GM18873 (cell line): Measurements from ENCODE around the gene RTF2.
"Not testable (repeated sequence)": the region's sequence is repeated elsewhere in the genome, so short reads cannot be mapped to it uniquely, and the experiment has no call there.

Source experiments
- ATAC-seq: cut with Tn5 transposase; IDR thresholded peaks from one replicate; pipeline ENCODE4 v1.9.1; 2021; ENCODE audit warnings: mild to moderate bottlenecking, moderate library complexity, moderate number of reproducible peaks; ENCODE audit not compliant: unreplicated experiment, low FRiP score

The RTF2 gene

DNA sequence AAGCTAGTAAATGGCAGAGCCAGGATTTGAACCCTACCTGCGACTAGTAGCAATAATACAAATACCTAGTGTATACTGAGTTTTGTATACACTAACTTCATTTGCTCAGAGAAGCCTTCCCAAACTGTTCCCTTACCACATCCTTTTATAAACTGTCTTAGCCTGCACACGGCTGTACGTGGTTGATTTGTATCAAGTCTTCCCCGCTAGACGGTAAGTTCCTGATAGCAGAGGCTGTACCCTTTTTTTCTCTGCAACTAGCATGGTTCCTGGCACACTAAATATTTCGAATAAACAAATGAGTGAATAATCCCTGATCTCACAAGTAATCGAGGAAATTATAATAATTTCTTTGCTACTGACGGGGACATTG lies 636 bp downstream of the RTF2 start:
- ATAC-seq = no peak

DNA sequence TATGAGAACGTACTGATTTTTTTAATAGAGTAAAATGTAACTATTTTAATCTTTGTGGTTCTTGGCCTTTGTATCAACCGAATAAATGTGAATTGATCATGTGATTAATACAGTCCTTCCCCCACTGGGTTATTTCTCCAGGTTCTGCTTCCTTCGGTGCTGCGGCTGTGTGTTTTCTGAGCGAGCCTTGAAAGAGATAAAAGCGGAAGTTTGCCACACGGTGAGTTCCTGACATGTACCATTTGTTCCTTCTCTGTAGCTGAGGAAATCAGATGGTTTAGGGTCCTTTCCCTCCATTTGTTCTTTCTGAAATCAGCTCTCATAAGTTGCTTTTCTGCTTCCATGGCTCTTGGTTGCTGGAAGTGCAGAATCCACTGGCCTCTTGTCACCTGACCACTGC lies 15.5 kb downstream of the RTF2 start:
- ATAC-seq = no peak

DNA sequence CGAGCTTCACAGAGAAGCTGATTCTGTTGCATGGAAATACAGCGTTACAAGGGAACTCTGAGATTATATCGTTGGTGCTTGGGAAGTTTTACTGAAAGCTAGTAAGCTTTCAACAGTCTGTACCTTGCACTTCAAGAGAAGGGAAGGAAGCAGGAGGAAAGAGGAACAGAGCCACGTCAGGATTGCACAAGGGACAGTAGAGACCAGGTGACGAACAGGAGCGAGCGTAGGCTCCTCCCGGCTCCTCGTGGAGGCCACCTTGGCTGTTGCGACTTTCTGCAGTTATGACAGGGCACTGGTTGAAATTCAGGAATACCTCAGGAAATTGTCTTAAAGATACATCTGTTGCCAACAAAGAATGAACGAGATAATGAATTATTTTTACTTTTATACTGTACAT lies 18.8 kb downstream of the RTF2 start:
- ATAC-seq = no peak

DNA sequence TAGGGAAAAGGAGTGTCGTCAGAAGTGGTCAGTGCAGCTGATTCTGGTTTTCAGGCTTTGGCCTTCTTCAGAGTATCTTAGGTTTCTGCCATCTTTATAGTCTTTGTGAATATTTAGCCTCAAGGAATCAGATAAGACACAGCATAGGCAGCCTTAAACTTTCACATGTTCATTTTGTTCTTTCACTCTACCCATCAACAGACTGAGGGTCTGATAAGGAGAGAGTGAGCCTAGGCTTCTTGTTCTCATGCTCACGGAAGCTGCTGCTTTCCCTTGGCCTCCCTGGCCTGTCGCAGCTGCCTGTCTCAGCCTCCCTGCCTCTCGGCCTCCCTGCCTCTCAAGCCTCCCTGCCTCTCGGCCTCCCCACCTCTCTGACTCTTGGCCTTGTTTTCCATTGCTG lies 20.1 kb downstream of the RTF2 start:
- ATAC-seq = no peak

DNA sequence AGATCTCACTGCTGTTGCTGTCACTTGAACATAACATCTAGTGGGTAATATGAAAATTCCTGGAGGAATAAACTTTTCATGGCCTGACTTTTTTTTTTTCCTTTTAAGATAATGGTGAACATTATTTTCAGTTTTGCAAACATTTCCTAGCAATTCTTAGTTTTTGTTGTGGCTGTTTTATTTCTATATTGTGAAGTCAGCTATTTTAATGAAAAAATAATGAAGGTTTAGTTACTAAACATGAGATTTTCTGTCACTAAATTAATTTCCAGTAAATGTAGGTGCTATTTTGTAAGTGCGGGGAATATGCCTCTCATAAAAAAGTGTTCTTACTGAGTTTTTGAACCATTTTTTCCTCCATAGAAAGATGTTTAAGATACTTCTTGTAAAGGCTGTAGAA lies 32.7 kb downstream of the RTF2 start:
- ATAC-seq = no peak

DNA sequence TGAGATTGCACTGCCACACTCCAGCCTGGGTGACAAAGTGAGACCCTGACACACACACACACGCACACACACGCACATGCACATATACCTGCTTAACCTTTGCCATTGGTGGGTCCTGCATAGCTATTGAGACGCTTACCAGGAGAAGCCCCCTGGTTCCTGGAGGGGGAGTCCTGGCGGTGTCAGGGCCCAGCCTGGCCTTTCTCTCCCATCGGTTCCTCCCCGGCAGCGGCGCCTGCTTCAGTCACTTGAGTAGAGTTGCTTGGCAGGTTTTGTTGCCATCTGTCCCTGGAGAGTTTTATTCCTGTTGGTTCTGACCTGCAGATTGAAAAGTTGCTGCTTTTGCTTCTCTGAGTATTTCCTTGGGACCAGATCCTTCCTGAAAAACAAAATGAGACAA lies 35.5 kb downstream of the RTF2 start:
- ATAC-seq = no peak

DNA sequence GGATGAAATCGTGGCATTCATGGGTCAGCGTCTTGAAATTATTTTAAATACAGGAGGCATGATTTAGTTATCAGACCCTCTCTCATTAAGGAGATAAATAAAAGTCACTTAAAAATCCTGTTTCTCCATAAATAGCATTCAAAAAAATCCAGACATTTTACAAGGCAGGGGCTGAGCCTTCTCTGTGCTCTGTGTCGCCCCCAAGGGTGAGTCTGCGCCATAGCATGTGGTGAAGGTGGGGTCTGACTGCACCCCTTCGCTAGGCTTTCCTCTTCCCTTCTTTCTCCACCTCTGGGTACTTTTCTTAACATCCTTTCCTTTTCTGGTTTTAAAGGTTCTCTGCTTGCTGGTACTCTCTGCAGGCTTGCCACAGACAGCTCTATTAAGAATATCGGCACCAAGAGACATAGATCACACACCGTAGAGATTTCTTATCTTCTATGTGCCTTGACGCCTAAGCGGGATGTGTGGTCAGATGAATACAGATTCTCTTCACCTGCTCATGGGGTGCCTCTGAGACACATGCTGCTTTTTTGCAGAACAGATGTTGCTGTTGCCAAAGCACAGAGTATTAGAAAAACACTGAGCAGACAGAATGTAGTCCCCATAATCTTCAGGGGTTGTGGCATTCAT lies 36.1 kb downstream of the RTF2 start:
- no peak for ATAC-seq

DNA sequence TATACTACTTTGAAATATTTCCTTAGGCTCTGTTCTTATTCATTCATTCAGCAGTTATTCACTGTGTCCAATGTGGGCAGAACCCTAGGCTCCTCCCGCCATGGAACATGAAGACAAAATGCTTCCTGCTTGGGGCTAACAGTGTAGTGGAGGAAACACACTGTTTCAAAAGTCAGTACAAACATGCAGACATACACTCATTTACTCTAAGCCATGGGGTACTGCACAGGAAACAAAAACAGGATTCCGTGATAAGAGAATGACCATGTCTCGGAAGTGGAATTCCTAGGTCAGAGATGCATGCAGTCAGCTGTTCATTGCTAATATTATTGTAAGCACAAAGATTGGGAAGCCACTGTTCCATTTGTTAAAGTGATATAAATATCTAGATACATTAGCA lies 37.7 kb downstream of the RTF2 start:
- no peak for ATAC-seq

DNA sequence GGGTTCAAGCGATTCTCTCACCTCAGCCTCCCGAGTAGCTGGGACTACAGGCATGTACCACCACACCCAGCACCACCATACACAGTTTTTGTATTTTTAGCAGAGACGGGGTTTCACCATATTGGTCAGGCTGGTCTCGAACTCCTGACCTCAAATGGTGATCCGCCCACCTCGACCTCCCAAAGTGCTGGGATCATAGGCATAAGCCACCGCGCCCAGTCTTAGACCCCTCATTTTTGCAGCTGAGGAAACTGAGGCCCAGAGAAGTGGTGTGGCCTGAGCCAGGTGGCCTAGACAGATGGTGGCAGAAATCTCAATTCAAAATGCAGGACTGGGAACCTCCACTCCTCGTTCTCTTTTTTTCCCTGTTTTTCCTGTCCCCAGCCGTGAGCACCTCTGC lies 43.5 kb downstream of the RTF2 start:
- no peak for ATAC-seq

DNA sequence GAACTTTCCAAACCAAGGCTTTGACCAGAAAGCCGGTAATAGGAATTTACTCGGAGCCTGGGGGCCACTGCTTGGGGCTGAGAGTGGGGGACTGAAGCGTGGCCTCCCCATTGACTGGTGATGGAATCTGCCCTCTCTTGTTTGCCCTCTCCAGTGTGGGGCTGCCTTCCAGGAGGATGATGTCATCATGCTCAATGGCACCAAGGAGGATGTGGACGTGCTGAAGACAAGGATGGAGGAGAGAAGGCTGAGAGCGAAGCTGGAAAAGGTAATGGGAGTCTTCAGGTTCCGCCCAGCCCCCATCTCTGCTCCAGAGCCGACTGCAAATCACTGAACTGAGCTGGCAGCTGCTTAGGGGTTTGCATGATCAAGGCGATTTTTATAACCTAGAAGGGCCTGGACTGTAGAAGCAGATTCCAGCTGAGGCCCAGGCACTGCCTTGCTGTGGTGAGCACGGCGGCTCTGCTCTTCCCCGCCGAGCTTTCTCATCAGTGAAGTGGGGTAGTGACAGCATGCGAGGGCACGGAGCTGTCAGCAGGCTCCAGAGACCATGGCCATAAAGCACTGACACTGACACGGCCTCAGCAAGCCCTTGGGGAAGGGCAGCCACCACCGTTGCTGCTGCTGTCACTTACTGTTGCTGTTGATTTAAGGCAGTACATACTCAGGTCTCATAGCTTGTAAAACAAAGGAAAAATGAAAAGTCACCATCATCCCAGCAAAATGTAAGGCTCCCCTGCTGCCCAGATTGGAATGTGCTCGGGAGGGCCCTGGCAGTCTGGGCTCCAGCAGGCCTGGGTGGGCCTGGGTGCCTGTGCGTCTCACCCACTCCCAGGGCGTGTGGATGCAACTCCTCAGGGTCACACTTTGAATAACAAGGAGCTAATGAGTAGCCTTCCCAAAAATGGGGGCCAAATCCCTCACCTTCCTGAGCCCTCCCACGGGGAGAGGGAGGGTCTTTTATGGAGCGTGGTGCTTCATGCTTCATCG lies 45.0 kb downstream of the RTF2 start:
- ATAC-seq = no peak

DNA sequence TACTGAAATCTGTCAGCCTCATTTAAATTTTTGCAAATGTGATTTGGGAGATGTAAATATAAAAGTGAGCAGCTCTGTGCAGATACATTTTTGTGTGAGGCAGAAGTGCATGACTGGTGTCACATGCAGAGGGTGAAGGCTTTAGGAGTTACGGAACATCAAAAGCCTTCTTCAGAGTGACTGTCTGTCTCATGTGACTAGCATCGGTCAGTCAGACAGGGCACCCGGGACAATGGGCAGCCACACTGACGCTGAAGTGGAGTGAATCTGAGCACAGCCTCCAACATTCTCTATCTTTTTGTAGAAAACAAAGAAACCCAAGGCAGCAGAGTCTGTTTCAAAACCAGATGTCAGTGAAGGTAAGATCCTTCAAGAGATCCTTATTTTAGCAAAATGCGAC lies 48.2 kb downstream of the RTF2 start:
- no peak for ATAC-seq

DNA sequence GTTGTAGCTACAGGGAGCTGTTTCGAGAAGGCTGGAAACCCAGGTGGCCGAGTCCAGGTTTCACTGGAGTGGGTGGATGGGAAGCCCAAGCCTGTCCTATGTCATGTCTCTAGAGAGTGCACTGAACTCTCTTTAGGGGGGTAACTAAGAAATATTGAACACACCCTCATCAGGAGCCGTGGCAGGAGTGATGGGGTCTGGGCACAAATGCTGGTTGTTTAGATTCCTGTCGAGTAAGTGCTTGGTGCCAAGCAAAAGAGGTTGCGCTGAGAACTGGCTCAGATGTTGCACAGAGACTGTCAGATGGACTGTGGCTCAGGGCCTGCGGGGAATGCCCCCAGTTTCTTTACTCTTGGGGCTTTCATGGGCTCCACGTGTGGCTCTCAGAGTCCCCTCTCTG lies 48.8 kb downstream of the RTF2 start:
- ATAC-seq = no peak

DNA sequence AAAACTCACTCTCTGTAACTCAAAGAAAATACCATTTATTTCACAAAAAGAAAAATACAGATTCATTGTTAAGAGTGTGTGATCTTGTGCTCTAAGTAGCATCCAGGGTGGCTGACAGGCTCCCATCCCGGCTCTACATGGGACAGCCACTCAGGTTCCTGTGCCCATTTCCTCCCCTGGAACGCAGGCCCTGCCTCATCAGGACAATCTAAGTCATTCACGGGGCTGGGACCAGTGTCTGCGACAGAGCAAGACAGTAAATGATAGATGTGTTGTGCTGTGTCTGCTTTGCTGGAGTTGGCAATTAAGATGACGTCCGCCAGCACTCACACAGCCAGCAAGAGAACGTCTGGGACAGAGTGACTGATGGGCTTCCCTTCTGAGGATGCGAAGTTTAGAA lies 49.2 kb downstream of the RTF2 start:
- ATAC-seq = no peak

DNA sequence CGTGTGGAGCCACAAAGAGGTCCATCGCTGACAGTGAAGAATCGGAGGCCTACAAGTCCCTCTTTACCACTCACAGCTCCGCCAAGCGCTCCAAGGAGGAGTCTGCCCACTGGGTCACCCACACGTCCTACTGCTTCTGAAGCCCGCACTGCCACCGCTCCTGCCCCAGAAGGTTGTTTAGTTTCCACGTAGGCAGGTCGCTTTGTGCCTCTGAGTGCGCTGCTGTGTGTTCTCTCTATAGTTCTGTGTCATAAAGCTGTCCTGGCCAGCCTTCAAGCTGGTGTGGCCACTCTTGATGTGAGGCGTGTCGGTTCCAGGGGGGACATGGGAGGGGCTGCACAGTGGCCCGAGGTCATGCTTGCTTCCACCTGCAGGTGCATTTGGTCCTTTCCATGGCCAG lies 49.7 kb downstream of the RTF2 start:
- no peak for ATAC-seq

DNA sequence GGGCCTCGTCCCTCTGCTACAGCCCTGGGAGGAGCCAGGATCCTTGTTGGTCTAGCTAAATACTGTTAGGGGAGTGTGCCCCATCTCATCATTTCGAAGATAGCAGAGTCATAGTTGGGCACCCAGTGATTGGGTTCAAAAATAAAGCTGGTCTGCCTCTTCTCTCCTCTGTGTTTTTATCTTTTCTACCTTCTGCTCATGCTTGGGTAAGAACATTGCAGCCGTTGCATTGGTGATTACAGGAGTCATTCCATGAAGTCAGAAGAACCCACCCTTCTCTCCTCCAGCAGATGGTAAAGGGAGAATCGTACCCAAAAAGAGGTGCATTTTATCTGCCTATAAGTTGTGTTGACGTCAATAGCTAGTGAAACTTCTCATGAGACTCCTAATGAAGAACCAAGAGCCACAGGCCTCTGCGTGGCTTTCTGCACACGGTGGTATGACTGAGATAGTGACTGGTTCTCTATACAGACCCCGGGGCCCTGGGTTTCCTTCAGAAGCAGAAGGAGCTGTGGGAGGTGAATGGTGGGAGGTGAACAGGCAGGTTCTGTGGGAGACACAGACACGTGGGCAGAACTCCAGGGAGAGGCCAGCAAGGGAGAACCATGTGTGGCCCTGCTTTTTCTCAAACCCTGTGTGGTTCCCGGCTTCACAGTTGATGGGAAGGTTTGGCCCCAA lies 50.4 kb downstream of the RTF2 start:
- no peak for ATAC-seq

DNA sequence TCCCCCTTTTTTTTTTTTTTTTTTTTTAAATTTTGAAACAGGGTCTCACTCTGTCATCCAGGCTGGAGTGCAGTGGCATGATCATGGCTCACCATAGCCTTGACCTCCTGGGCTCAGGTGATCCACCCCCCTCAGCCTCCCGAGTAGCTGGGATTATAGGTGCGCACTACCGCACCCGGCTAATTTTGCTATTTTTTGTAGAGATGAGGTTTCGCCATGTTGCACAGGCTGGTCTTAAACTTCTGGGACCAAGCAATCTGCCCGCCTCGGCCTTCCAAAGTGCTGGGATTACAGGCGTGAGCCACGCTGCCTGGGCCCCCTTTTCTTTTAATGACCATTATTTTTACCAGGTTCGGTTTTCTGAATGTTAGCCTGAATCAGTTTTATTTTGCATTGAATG lies 51.1 kb downstream of the RTF2 start:
- ATAC-seq = no peak

DNA sequence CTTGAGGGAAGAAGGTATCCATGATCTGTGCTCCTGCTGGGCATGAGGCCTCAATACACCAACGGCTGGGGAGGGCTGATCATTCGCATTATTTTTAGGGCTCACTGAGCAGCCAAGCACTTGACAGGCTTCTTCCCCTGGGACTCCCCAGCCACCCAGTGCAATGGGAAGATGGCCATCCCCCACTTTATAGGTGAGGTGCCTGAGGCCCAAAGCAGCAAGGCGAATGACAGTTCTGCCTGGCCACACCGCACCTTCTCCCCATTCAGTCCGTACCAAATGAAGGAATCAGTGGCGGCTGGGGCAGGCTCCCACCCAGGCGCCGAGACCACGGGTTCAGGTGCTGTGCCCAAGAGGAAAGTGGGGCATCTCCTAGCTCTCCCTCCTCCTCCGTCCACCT lies 51.8 kb downstream of the RTF2 start:
- ATAC-seq = no peak

DNA sequence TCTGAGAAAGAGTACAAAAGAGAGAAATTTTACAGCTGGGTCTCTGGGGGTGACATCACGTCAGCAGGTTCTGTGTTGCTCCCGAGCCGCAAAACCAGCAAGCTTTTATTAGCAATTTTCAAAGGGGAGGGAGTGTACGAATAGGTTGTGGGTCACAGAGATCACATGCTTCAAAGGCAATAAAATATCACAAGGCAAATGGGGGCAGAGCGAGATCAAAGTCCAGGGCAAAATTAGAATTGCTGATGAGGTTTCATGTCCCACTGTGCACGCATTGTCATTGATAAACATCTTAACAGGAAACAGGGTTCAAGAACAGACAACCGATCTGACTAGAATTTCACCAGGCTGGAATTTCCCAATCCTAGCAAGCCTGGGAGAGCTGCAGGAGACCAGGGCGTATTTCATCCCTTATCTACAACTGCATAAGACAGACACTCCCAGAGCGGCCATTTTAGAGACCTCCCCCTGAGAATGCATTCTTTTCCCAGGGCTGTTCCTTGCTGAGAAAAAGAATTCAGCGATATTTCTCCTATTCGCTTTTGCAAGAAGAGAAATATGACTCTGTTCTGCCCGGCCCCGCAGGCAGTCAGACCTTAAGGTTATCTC lies 52.4 kb downstream of the RTF2 start:
- ATAC-seq = not testable (repeated sequence)

DNA sequence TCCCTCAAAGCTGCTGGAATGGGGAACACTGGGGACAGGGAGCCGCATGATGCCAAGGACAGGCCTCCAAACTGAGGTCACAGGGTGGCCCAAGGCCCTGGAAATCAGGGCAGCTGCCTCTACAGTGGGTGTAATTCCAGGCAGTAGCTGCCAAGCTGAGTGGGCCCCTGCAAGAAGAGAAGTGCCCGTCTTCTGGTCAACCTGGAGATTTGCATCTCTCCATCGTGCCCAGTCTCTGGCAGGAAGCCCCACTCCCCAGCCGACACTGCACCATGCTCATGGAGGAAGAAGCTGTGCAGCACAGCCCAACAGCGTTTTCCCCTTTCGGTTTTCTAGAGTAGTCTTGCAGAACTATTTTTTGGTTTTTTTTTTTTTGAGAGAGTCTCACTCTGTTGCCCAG lies 53.9 kb downstream of the RTF2 start:
- no peak for ATAC-seq

DNA sequence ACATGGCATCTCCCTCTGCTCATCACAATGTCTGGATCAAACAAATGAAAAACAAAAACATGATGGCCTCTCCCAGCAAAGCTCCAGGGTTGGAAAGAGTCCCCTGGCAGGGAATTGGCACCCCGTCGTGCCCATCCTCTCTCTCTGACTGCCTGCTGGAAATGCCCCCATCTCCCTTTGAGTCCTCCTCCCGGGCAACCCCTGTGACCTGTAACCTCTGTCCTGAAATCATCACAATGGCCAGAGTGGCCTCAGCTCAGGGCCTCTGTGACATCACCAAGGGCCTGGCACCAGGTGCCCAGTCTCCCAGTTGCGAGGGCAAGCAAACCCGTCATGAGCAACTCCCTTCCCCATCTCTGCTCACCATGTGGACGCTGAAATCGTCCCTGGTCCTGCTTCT lies 56.0 kb downstream of the RTF2 start, which contains the start of gene FAM209A:
Gene FAM209A (plus strand): TSS at position 301 of the 400 bp plus-strand sequence. CDS start 65 bp downstream, at position 366.
- ATAC-seq = not testable (repeated sequence)

DNA sequence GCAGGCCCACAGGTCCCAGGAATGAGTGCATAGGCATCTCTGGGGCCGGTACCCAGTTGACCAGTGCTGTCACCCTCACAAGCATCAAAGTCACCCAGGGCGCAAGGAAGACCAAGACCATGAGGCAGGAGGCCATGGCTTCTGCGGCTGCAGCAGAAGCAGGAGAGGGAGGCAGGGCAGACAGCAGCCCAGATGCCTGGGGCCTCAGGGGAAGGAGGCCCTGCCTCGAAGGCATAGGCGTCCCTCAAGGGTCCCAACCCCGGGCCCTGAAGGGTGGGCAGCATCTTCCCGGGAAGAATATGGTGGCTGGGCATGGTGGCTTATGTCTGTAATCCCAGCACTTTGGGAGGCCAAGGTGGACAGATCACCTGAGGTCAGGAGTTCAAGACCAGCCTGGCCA lies 59.1 kb downstream of the RTF2 start:
- ATAC-seq = no peak
